Fibroblast of the conjunctiva (primary cell): ENCODE measurements around the gene PRKAR2B.
"Not testable (repeated sequence)": the region's sequence is repeated elsewhere in the genome, so short reads cannot be mapped to it uniquely, and the experiment has no call there.

ENCODE experiments used
- DNase-seq: peaks from one replicate; pipeline ENCODE4 v3.0.0-alpha.2; 2010; ENCODE audit warnings: low read depth

PRKAR2B gene

GRCh38 chr7:107119376-107120105 is 75.0 kb downstream of the PRKAR2B start:
- no peak for DNase-seq

- peak; percentile 13 for DNase-seq
These were observed 78.0 kb downstream of the PRKAR2B start for GRCh38 chr7:107122486-107122911.

- no peak for DNase-seq
These were observed 78.9 kb downstream of the PRKAR2B start for GRCh38 chr7:107123392-107123791.

DNA sequence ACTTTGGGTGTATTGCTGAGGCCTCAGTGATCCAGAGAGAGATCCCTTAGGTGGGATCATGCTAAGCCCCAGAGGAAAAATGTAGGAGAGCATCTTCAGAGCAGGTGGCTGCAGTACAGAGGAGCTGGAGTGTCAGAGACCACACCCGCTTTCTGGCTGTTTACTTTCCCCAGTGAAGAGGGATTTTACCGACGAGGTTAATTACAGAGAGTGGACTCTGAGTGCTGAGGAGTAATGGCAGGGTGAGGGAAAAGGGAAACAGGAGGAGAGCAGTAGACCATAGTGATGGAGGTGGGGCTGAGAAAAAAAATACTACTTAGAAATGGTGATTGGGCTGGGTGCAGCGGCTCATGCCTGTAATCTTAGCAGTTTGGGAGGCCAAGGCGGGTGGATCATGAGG is 81.0 kb downstream of the PRKAR2B start:
- no peak for DNase-seq

- DNase-seq: no peak
These were observed 83.7 kb downstream of the PRKAR2B start for GRCh38 chr7:107128217-107128616.

DNA sequence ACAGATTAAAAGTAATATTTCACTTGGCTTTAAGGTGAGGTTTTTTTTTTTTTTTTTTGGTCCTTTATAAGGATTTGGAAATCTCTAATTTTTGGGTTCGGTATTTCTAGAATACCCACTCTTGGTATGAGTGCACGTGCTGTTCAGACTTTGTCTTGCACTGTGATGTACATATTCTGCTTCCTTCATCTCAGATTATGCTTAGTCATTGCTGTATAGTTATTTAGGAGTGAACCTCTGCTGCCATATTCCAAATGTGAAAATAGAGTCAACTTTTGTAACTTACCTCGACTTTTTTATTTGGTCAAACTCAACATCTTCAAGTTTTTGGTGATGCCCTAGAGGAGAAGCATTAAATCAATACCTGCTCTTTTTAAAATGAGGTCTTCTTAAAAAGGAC is 84.2 kb downstream of the PRKAR2B start:
- DNase-seq: no peak

DNA sequence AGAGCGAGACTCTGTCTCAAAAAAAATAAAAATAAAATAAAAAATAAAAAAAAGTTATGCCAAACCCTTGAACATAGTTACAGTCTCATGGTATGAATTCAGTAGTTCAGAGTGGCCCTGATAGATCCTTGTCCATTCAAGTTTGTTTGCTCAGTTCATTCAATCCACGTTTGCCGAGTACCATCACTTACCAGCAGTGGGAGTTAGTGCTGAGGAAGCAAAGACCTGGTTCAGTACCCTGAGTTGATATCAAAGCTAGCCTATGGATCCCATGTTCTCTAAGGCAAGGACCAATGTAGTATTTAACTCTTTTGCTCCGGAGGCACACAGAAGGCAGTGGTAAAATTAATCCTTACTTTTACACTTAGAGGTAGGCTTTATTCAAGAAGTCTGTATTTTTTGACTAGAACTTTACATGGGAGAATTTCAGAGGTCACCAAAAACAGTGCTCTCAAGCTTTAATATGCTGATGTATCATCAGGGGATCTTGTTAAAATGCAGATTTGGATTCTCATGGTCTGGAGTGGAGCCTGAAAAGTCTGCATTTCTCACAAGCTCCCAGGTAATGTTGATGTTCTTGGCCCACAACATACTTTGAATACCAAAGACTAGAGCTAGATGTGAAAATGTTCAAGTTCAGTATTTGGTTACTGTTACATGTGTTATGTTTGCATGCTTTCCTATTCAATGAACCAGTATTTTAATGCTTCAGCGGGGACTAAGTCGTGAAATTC is 86.1 kb downstream of the PRKAR2B start:
- no peak for DNase-seq

DNA sequence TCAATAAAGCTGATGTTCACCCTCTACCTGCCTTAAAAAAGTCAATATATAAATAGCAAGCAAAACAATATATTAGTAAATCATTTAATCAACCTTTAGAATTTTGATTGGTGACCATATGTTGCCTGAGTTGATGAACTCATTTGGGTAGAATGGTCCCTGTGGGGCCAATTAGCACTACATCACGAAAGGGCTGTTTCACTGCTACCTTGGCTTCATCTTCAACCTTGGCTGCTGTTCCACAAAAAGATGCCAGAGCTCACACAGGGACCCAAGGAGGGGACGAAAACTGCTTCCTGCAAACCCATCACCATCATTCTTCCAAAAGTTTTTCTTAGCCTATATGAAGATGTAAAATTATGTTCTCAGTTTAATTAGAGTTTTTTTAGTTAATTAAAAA is 88.9 kb downstream of the PRKAR2B start:
- no peak for DNase-seq

DNA sequence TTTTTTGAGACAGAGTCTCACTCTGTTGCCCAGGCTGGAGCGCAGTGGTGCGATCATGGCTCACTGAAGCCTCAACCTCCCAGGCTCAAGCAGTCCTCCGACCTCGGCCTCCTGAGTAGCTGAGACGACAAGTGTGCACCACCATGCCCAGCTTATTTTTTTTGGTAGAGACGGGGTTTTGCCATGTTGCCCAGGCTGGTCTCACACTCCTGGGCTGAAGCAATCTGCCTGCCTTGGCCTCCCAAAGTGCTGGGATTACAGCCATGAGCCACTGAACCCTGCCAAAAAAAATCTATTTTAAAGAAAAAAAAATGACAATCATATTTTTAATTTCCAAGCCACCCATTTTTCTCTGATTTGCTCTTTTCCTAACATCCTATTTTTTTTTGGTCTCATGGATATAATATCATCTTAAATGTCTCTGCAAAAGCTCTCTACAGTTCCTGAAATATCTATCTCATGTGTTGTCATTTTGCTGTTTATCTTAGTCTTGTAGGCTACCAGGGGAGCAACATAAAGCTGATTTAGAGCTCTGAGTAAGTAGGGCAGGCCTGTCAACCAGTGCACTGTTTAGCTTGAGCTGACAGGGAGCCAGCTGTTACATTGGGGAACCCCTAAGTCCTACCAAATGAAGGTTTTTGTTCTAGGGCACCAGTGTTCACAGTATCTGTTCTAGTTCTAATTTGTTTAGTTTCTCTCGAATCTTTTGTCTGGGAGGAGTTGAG is 94.4 kb downstream of the PRKAR2B start:
- DNase-seq: no peak

- DNase-seq: not testable (repeated sequence)
These were observed 99.4 kb downstream of the PRKAR2B start for GRCh38 chr7:107143875-107144274.

DNA sequence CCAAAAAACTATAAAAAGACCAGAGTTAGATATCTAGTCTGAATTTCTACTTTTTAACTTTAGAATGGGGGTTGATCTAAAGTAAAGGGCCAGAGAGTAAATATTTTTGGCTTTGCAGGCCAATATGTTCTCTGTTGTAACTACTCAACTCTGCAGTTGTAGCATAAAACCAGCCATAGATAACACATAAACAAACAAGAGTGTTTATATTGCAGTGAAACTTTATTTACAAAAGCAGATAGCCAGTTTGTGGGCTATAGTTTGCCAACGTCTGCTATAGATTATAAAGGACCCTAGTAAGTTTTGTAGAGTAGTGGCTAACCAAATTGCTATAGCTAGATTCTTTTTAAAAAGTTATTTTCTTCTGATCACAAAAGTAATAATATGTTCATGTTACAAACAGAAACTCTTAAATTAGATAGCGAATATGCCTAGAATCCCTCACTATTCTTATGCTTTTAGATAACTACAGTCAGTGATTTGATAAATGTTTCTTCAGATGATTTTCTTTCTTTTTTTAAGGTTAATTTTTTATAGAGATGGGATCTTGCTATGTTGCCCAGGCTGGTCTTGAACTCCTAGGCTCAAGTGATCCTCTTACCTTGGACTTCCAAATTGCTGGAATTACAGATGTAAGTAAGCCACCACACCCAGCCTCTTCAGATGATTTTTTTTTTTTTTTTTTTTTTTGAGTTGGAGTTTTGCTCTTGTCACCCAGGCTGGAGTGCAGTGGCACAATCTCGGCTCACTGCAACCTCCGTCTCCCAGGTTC is 100.7 kb downstream of the PRKAR2B start:
- no peak for DNase-seq

DNA sequence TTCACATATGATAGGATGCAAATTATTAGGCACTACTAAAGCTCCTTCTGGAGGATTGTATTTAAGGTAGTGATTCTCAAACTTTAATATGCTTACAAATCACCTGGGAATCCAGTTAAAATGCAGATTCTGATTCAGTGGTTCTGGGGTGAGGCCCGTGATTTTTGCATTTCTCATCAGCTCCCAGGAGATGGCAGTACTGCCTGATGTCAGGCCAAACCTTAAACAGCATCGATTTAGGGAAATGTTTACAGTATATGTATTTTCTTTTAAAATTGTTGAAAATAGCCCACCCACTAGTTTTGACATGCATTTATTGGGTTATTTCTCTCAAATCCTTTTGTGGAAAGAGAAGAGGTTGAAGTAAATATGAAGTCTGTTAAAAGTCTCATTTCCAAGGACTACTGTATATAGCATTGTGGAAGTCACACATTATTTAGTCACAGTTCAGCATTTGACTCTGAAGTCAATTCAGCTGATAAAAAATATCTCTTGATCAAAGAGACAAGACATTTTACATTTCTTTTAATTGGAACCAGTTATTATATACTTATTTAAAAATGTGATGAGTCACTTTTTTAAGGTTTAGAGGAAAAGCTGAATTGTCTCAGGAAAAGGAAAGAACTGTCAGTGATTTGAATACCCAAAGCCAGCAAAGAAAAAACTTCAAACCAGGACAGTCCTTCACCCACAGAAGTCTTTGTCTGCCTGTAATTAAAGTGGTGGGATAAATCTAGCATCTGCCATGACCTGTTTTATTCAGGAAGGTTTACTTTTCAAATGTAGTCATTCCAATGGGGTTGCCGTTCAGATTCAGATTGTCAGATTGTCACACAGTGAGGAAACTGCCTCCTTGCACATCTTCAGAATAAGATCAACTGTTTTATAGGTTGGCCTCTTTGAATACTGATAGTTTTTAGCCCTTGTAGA is 103.2 kb downstream of the PRKAR2B start:
- peak; percentile 23 for DNase-seq

GRCh38 chr7:107148721-107149120 is 104.2 kb downstream of the PRKAR2B start:
- DNase-seq: no peak

GRCh38 chr7:107149863-107150262 is 105.4 kb downstream of the PRKAR2B start:
- DNase-seq: no peak

GRCh38 chr7:107150375-107151073 is 106.0 kb downstream of the PRKAR2B start:
- DNase-seq: peak; percentile 50

DNA sequence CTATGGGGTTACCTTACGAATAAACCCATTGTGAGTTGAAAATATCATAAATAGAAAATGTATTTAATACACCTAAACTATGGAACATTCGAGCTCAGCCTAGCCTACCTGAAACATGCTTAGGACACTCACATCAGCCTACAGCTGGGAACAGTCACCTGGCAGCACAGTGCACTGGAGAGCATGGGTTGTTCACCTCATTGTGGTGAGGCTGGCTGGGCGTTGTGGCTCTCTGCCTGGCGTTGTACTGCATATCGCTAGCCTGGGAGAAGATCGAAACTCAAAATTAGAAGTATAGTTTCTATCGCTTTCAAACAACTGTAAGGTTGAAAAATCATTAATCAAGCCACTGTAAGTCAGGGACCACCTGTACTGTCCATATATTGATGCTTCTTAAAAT is 107.0 kb downstream of the PRKAR2B start:
- DNase-seq: no peak

GRCh38 chr7:107152011-107152410 is 107.5 kb downstream of the PRKAR2B start:
- DNase-seq: no peak

GRCh38 chr7:107154826-107155225 is 110.3 kb downstream of the PRKAR2B start:
- no peak for DNase-seq

DNA sequence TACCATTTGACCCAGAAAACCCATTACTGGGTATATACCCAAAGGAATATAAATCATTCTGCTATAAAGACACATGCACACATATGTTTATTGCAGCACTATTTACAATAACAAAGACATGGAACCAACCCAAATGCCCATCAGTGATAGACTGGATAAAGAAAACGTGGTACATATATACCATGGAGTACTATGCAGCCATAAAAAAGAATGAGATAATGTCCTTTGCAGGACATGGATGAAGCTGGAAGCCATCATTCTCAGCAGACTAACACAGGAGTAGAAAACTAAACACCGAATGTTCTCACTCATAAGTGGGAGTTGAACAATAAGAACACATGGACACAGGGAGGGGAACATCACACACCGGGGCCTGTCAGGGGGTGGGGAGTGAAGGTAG is 111.2 kb downstream of the PRKAR2B start:
- DNase-seq: not testable (repeated sequence)

GRCh38 chr7:107157091-107157490 is 112.6 kb downstream of the PRKAR2B start:
- no peak for DNase-seq
